EL (cell line): ENCODE measurements around the gene DIP2A.
"Not testable (repeated sequence)": the region's sequence is repeated elsewhere in the genome, so short reads cannot be mapped to it uniquely, and the experiment has no call there.

Experiments
- DNase-seq: peaks from one replicate; pipeline ENCODE4 v3.0.0-alpha.2; 2016

DIP2A gene

DNA sequence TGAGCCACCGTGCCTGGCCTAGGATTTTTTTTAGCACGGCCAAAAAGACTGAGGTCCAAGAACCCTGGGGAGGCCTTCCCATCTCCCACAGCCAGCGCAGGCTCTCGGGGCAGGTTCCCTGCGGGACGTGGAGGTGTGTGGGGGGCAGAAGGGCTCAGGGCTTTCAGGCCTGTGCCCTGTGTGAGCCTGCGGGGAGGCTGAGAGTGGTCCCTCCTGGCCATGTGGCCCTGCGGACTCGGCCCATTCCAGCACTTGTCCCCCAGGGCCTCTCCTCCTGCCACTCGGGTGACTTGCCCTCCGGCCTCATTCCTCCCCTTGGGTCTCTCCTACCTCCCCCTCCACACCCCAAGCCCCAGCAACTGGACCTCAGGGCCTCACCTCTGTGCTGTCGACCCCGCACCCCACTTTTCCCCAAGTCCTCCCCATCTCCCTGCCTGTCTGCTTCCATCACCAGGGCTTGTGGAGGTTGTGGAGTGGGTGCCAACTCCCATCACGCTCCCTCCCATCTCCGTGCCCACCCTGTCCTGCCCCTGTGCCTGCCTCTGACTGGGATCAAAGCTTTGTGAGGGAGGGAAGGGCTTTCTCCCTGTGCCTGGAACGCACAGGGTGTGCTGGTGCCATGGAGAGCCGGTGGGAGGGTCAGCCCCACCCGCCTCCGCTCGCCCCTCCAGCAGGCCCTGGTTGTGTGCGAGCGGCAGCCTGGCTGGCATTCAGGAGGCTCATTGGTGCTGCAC is 32.2 kb upstream of the DIP2A start:
- DNase-seq: no peak

DNA sequence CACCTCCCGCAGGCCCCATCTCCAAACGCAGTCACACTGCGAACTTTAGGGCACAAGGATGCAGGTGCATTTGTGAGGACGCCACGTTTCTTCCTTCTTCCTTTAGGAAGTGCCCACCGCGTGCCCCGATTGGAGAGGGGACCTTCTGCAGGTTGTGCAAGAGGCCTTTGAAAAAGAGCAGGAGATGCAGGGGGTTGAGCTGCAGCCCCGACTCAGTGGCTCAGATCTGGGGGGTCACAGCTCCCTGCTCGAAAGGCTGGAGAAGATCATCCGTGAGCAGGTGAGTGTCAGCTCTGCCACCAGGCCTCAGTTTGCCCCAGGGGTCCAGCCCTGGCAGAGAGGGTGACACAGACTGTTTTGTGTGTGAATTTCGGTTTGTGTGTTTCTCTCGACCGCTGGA is 31.2 kb upstream of the DIP2A start:
- no peak for DNase-seq

DNA sequence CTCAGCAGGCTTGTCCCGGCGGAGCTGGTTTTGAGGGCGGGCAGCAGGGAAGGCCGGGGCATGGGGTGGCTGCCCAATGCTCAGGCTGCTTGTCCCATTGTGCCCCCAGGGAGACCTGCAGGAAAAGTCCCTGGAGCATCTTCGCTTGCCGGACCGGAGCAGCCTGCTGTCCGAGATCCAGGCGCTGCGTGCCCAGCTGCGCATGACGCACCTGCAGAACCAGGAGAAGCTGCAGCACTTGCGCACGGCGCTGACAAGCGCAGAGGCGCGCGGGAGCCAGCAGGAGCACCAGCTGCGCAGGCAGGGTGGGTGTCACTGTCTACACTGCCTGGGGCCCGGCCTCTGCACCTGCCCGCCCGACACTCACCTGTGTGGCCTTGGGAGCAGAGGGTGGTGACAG is 30.4 kb upstream of the DIP2A start:
- no peak for DNase-seq

DNA sequence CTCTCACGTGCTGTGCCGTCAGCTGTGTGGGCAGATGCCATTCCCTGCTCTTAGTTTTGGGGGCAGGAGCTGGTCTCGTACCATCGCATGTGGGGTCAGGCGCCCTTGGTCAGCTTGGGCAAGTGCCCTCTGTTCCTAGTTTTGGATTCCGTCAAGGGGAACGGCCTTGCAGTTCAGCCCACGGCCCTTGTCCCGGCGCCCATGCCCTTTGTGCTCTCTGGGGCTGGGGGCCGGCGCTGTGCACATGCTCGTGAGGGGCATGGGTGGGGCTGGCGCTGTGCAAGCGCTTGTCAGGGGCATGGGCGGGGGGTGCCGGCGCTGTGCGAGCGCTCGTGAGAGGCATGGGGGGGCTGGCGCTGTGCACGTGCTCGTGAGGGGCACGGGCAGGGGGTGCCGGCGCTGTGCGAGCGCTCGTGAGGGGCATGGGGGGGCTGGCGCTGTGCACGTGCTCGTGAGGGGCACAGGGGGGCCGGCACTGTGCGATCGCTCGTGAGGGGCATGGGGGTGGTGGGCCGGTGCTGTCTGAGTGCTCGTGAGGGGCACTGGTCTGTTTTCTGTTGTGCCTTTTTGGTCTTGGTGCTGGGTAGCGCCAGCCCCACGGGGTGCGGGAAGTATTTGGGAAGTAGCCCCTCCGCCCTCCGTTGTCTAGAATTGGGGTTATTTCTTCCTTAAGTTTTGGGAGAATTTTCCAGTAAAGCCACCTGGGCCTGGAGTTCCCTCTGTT is 29.5 kb upstream of the DIP2A start:
- no peak for DNase-seq

DNA sequence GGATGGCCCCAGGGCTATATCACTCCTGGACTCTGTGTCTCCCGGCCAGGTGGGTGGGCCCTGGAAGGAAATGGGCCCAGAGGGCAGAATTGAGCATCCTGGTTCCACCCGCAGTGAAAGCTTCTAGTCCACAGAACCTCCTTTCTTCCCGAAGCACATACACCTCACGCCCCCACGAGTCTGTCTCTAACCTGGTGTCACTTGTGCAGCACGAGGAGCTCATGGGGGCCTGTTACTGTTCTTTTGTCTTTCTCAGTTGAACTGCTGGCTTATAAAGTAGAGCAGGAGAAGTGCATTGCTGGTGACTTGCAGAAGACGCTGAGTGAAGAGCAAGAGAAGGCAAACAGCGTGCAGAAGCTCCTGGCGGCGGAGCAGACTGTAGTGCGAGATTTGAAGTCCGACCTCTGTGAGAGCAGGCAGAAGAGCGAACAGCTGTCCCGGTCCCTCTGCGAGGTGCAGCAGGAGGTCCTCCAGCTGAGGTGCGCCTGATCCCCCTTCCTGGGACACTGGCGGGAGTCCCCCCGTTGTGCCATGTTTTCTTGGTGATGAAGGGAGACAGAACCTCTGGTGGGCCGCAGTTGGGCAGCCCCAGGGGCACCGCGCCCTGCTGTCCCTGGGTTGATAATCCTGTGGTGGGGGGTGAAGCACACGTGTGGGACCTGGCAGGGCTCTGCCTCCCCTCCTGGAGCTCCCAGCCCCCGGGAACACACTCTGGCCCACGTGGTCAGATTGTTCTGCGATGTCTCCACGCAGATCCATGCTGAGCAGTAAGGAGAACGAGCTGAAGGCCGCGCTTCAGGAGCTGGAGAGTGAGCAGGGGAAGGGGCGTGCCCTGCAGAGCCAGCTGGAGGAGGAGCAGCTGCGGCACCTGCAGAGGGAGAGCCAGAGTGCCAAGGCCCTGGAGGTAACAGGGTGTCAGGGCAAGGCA is 28.7 kb upstream of the DIP2A start:
- no peak for DNase-seq

DNA sequence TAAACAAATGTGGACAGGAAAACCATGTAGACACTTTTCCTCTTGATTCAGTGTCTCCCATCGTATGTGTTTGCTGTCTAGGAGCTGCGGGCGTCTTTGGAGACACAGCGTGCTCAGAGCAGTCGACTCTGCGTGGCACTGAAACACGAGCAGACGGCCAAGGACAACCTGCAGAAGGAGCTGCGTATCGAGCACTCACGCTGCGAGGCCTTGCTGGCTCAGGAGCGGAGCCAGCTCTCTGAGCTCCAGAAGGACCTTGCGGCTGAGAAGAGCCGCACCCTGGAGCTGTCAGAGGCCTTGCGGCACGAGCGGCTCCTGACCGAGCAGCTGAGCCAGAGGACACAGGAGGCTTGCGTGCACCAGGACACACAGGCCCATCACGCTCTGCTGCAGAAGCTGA is 27.2 kb upstream of the DIP2A start:
- DNase-seq: no peak

DNA sequence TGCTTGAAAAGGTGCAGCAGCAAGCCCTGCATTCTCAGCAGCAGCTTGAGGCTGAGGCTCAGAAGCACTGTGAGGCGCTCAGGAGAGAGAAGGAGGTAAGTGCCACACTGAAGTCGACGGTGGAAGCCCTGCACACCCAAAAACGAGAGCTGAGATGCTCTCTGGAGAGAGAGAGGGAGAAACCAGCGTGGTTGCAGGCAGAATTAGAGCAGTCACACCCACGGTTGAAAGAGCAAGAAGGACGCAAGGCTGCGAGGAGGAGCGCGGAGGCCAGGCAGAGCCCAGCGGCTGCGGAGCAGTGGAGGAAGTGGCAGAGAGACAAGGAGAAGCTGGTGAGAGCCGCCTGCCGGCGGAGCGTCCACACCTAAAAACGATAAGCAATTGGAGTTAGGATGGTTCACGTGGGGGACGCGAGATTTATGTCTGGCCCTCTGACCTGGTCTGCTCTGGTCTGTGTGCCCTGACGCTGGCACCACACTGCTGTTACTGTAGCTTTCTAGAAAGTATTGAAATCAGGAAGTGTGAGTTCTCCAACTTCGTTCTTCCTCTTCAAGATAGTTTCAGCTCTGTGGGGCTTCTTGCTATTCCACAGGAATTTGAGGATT is 26.7 kb upstream of the DIP2A start:
- no peak for DNase-seq

DNA sequence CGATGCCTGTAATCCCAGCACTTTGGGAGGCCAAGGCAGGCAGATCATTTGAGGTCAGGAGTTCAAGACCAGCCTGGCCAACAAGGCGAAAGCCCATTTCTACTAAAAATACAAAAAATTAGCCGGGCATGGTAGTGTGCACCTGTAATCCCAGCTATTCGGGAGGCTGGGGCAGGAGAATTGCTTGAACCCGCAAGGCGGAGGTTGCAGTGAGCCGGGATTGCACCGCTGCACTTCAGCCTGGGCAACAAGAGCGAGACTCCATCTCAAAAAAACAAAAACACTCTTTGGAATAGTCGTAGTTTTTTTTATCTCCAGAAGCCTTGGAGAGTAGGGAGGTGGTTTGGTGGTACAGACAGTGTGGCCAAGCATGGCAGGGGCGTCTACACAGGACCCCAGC is 25.6 kb upstream of the DIP2A start:
- not testable (repeated sequence) for DNase-seq

DNA sequence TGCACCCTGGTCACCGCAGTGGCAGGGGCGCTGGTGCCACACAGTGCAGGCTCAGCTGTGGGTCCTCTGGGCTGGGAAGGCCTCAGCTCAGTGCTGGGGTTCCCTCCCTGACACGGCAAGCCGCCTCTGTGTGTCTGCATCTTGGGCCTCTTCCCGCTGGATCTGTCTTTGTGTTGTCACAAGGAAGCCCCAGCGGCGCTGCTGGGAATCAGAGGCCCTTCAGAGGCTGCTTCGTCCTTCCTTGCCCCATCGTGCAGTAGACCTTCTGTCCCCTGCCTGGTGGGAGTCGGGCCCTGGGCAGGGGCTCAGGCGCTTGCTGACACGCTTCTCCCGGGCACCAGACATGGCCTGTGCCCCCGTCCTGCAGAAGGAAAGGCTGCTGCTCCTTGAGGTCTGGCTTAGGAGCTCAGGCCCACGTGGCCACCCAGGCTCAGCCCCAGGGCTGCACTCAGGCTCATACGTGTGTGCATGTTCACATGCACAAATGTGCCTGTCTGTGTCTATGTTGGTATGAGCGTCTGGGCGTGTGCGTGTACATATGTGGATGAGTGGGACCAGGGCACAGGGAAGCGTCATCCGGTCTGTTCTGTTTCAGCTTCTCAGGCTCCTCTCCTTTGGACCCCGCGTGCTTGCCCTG is 24.3 kb upstream of the DIP2A start:
- no peak for DNase-seq

DNA sequence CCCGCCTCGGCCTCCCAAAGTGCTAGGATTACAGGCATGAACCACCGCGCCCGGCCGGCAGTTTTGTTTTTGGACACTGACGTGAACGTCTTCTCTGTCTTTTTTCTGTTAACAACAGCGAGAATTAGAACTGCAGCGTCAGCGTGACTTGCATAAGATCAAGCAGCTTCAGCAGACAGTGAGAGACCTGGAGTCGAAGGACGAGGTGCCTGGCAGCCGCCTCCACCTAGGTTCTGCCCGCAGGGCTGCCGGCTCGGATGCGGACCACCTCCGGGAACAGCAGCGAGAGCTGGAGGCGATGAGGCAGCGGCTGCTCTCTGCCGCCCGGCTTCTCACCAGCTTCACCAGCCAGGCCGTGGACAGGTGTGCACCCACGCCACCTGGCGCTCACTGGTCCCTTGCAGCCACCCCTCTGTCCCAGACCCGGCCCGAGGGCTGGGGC is 22.9 kb upstream of the DIP2A start:
- no peak for DNase-seq

DNA sequence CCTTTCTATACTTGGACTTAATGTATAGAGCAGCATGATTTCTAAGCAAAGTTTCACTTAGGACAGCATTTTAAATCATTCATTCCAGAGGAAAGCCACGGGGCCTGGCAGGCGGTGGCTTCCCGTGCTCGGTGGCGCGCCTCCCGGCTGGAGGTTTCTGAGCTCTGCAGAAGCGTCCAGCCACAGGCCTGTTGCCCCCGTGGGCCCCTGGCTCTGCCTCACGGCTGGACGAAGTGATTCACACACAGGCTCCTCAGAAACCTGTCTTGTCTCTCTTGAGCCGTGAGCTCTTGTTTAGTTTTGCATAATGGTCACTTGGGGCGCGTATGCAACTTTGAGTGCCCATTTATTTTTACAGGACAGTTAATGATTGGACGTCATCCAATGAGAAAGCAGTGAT is 22.1 kb upstream of the DIP2A start:
- DNase-seq: no peak

DNA sequence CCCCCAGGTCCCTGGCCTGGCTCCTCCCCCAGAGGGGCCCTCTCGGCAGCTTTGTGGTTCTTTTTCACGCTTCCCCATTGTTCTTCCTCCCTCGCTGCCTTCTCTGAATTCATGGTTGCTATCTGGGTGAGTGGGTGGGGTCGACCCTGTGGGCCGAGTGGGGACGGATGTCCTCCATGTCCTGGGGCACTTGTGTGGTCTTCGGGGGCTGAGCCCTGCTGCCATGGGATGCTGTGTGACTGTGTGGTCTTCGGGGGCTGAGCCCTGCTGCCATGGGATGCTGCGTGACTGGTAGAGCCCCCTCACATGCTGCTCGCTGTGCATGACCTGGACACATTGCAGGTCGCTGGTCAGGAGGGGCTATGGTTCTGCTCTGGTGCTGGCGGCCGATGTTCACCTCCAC is 21.6 kb upstream of the DIP2A start:
- DNase-seq: no peak

DNA sequence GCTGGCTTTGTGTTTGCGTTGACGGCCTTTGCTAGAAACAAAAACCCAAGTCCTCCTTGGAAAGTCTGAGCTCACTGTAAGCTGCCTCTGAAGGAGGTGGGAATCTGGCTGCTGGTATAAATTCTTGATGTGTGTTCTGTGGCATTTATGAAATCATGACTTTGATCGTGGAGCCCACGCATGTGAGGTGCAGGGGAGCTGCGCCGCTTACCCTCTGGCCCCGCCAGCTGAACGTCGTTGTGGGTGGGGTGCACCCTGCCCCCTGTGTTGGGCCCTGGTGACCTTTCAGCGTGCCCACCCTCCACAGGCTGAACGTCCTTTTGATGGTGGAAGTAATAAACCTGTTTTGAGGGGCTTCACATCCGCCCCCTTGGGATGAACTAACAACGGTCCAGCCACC is 21.2 kb upstream of the DIP2A start:
- DNase-seq: no peak

DNA sequence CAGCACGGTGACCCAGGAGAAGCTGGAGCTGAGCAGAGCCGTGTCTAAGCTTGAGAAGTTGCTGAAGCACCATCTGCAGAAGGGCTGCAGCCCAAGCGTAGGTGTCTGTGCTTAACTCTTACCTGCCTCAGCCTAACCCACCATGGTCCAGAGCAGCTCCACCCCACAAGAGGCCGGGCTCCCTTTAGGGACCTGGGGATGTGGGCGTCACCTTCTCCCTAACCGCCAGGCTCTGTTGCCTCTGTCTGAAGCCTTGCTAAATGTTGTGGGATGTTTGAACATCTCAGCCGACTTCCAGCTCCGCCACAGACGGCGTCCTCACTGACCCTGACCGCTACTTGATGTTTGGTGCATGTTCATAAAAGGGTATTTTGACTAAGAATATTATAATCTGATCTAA is 20.4 kb upstream of the DIP2A start:
- no peak for DNase-seq

DNA sequence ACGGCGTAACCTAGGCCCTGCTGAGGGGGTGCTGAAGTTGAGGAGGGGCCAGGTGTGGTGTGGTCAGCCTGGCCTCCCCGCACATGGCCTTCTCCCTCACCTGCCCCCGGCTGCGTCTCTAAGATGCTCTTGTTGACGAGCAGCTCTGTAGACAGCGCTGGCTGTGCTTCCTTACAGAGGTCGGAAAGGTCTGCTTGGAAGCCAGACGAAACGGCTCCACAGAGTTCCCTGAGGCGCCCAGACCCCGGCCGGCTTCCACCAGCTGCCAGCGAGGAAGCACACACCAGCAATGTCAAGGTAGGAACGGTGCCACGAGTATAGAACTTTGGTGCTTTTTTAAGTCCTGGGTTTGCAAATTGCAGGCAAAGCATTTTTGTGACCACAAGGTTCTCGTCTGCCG is 18.8 kb upstream of the DIP2A start:
- no peak for DNase-seq

DNA sequence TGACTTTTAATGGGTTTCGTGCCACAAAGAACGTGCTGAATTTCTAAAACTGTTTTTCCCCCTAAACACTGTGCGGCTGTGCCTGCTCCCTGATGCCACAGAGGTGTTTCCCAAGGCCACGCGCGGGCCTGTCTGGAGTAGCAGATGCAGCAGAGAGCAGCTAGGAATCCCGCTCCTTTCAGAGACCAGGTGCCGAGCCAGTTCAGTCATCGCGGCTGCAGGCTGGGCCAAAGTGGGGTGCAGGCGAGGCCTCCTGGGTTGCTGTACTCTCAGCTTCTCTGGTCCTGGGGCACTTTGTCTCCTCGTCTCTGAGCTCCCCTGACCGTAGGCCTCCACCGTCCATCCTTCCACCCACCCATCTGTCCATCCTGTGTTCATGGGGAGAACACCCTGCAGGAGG is 17.4 kb upstream of the DIP2A start:
- no peak for DNase-seq

DNA sequence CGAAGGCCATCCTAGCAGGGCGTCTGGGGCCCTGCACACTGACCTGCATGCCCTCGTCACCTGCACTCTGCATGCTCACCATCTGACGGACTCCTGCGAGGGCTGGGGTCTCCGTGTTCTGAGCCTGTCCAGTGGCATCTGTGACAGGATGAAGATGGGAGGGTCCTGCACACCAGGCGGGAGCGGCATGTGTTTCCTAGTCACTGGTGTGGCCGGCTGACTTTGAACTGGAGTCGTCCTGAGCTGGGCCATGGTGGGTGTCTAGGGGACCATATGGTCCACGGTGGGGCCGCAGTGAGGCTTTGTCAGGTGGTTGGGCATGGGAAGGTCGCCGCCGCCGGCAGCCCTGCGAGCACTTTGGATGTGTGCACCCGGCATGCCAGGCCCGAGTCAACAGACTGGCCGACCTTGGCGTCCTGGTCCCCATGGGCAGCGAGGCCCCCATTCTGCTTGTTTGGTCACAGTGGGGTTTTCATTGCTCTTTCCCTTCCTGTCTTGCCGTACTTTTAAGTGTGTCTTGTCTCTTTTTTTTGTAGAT is 16.7 kb upstream of the DIP2A start:
- no peak for DNase-seq

DNA sequence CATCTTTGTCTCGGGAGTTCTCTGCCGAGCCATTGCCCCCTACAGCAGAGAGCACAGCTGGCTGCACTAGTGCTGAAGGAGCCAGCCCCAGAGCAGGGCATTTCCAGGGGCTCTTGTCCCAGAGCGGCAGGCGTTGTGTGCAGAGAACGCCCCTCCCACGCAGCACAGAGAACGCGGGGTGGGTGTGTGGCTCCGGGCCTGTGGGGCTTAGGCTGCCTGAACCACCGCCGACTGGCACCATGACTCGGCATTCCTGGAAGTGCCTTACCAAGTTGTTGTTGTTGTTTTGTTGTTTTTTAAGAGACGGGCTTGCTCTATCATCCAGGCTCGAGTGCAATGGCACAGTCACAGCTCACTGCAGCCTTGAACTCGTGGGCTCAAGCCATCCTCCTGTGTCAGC is 15.8 kb upstream of the DIP2A start:
- no peak for DNase-seq

DNA sequence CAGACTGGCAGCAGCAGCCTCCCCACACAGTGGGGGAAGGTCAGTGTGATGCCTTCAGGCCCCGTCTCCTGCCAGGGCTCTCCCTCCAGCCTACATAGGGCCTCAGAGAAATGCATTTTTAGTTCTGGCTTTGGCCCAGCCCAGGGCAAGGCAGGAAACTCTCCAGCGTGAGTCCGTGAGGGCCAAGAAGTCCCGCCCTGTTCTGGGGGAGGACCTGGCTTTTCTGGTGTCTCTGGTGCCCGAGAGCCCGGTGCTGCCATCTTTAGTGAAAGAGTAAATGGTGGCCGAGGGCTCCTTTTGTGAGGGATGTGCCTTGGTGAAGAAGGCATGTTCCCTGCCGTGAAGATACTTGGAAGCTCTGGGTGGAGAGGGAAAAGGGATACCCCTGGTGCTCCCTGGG is 14.8 kb upstream of the DIP2A start:
- DNase-seq: no peak

DNA sequence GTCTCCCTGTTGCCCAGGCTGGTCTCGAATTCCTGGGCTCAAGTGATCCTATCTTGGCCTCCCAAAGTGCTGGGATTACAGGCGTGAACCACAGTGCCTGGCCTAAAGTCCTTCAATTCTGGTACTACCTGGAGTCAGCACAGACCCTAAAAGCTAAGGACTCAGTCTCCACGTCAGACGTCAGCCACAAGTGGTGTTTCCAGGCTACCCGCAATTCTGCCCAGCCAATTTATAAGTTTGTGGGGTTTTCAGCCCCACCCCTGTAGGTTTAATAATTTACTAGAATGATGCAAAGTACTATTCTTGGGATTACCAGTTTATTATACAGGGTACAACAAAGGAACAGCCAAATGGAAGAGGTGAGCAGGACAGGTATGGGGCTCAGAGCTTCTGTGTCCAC is 10.6 kb upstream of the DIP2A start:
- no peak for DNase-seq

DNA sequence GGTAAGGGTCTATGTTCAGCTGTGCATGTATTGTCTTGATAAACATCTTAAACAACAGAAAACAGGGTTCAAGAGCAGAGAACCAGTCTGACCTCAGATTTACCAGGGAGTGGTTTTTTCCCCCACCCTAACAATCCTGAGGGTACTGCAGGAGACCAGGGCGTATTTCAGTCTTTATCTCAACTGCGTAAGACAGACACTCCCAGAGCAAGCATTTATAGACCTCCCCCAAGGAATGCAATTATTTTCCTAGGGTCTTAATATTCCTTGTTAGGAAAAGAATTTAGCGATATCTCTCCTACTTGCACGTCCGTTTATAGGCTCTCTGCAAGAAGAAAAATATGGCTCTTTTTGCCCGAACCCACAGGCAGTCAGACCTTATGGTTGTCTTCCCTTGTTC is 9.8 kb upstream of the DIP2A start:
- DNase-seq: not testable (repeated sequence)

DNA sequence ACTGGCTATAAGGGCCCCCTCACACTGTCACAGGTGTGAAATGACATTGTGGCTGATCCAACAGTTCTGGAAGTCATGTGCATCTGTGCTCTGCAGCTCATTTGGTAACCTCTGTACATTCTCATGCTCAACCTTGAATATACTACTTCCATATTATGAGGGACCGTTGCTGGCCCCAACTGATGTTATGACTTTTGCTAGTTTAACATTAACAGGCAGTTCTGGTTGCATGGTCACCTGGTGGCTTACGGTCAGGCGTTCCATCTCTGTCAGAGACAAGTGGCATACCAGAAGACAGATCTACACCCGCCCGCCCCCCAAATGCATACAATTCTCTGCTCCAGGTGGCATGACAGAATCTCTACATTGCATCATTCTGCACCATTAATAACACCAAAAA is 6.0 kb upstream of the DIP2A start:
- no peak for DNase-seq
